ENCODE results near the gene SLC25A14.
"Not testable (repeated sequence)": the region's sequence is repeated elsewhere in the genome, so short reads cannot be mapped to it uniquely, and the experiment has no call there.

Gene SLC25A14

GRCh38 chrX:130339408-130340222 is at the start of gene SLC25A14:
Gene SLC25A14, plus strand, starts transcription at chrX:130339919. Its CDS starts 360 bp downstream, at chrX:130340279.
- DNase-seq = peak; percentile 70 to 79

- DNase-seq = no peak
Observed at GRCh38 chrX:130295519-130296296, 44.0 kb upstream of the SLC25A14 start.

DNA sequence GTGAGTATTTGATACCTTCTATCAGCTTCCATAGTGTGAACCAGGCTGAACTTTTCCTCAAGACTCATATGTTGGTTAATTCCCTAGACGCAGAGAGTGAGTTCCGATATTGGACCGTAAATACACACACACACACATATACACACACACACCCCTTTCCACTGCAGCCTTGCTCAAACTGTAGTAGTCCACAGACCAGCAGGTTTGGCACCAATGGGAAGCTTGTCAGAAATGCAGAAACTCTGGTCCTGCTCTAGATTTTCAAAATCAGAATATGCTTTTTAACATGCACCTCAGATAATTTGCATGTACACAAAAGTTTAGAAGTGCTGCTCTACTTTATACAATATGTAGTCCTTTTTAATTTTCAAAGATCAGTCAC is 43.4 kb upstream of the SLC25A14 start:
- DNase-seq = no peak

DNA sequence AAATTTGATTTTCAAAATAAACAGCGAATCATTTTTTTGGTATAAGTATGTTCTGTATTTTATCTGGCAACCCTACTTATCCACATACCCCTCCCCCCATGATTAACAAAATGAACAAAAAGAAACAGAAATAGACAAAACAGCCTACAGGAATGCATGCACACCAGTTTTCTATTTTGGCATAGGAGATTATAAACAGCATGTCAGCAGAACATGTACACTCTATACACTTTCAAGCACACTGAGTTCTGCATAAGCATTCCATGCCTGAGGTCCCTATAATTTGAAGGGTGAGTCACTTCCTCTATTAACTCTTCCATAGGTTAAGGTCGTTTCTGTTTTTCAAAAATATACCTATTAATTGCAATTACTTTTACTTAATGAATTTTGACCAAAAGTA is 43.0 kb upstream of the SLC25A14 start:
- no peak for DNase-seq

- DNase-seq = peak; percentile 87 to 90
Observed at GRCh38 chrX:130299279-130300009, 40.3 kb upstream of the SLC25A14 start.

GRCh38 chrX:130300010-130300282 is 39.8 kb upstream of the SLC25A14 start:
- no peak for DNase-seq

GRCh38 chrX:130301405-130301804 is 38.3 kb upstream of the SLC25A14 start:
- DNase-seq = no peak

DNA sequence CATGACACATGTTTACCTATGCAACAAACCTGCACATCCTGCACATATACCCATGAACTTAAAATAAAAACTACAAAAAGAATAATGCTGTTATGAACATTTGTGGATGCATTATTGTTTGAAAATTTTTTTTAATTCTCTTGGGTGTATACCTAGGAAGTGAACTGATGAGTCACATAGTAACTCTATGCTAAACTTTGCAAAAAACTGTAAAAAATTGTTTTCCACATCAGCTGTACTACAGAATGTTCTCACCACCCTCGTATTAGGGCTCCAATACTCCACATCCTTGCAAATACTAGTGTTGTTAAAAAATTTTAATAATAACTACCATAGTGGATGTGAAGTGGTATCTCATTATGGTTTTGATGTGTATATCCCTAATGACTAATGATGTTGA is 37.7 kb upstream of the SLC25A14 start:
- DNase-seq = no peak

GRCh38 chrX:130304587-130305368 is 34.9 kb upstream of the SLC25A14 start:
- DNase-seq = no peak

- DNase-seq = not testable (repeated sequence)
Observed at GRCh38 chrX:130319886-130320285, 19.8 kb upstream of the SLC25A14 start.

GRCh38 chrX:130321550-130321949 is 18.2 kb upstream of the SLC25A14 start:
- DNase-seq = no peak

DNA sequence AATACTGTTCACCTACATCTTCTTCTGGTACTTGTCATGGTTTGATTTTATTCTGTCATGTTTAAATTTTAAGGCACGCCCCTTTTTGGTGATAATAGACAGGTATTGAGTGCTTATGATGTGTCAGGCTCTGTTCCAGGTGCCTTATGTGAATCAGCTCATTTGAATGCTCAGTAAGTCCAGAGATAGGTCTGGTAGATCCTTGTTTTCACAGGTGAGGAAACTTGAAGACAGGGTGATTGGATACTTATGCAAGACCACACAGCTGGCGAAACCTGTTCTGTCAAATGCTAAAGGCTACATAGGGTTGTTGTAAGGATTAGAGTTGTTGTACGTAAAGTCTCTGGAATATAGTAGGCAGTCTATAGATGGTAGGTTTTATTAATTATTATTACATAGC is 9.6 kb upstream of the SLC25A14 start:
- DNase-seq = no peak

- DNase-seq = peak; percentile 12 to 62
Observed at GRCh38 chrX:130330706-130331105, 9.0 kb upstream of the SLC25A14 start.

- no peak for DNase-seq
Observed at GRCh38 chrX:130336531-130336930, 3.2 kb upstream of the SLC25A14 start.

DNA sequence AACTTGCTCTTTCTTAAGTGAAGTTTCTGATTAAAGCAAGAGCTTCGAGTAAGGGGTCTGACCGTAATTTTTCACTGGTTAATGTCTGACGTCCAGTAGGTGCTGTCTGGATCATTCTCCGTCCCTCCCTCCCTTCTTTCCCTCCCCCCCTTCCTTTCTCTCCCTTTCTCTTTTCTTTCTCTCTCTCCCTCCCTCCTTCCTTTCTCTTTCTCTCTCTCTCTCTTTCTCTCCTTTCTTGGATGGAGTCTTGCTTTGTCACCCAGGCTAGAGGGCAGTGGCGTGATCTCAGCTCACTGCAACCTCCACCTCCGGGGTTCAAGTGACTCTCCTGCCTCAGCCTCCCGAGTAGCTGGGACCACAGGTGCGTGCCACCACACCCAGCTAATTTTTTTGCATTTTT is 850 bp upstream of the SLC25A14 start:
- DNase-seq = not testable (repeated sequence)

DNA sequence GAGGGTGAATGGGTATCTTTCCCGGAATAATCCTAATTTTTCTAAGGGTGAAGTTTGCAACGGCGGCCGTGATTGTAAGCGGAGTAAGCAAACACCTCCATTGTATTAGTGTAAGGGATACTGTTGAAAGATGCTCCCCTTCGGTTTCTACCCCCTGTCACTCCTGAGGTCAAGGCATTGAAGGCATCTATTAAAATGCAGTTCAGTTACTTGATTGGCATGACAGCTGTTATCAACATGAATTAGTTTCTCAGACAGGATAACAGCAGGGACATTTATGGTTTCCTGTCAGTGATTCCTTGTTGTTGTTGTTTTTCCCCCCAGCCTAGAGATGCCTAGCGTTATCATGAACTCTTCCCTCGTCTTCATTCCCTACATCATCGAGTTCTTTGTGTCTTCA is 552 bp downstream of the SLC25A14 start:
- DNase-seq = no peak

- no peak for DNase-seq
Observed at GRCh38 chrX:130343411-130343810, 3.7 kb downstream of the SLC25A14 start.

GRCh38 chrX:130347321-130347720 is 7.6 kb downstream of the SLC25A14 start:
- no peak for DNase-seq

DNA sequence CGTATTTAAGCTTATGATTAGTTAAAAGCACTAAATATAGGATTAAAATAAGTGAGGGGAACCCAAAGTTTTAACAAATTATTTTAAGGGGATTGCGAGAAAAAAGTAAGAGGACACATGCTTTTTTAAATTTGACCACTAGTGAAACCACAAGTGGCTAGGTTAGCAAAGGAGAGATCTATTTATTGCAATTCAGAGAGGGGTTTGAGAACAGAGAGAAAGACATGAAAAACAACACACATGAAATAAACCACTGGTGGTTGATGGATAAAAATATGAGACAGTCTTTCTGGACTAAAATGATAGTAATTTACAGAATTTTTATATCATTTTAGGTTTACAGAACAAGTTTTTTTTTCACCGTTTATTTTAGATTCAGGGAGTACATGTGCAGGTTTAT is 11.8 kb downstream of the SLC25A14 start:
- no peak for DNase-seq

GRCh38 chrX:130352050-130352449 is 12.3 kb downstream of the SLC25A14 start:
- not testable (repeated sequence) for DNase-seq

- no peak for DNase-seq
Observed at GRCh38 chrX:130376077-130376476, 36.4 kb downstream of the SLC25A14 start.

DNA sequence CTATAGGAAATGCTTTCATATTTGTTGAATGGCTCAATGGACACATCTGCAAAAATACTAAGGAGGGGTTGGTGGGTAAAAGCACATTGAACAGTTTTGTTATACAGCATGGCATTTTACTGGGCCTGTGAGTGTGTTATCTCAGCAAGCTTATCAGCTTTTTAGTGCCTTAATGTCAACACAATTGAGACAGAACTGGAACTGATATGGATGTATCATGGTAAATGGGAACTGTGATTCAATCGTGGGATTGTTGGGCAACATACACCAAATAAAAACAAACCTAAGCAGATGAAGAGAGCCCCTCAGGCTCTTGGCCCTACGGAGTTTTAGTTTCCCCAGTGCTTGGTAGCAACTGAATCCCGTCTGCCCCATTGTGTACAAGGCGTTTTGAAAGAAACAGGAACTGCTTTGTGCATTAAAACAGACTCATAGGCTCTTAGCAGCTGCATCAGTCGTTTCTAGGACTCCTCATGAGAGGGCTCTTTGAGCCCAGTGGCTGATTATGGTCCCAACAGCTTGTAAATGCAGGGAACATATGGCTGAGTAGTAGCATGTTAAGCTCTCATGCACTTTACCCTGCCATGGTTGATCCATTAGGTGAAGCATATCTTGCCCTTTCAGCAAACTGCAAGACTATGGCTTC is 38.4 kb downstream of the SLC25A14 start:
- DNase-seq = no peak
